Lower leg skin (tissue), 4 donors: ENCODE data around the gene TECPR2. TPM values are rescaled to one million over a fixed set of nuclear protein-coding genes. Genes with fewer than 3 reads are reported as not detected.

Experiments used
- DNase-seq, 2 donors: peaks; one replicate each; pipeline ENCODE4 v3.0.0-alpha.2; 2019; ENCODE audit warnings: low spot score in 2 of 2
- H3K4me3 ChIP-seq: fragments of 200-600 bp; sonication (generic); 2 replicates; pipeline ENCODE4 v1.5.1; 2017; ENCODE audit warnings: mild to moderate bottlenecking, low read depth; ENCODE audit not compliant: poor library complexity, severe bottlenecking
- POLR2A ChIP-seq, 2 donors: fragments of 450-650 bp; IDR thresholded peaks; one replicate each; pipeline ENCODE4 v1.6.1; 2016 to 2017; ENCODE audit warnings: antibody characterized with exemption in 2 of 2, mild to moderate bottlenecking in 1 of 2, moderate library complexity in 1 of 2
- WGBS, 2 donors: methylation state at CpG; one replicate each; pipeline ENCODE4 v1.1.5; 2018; 5-methylcytosine and 5-hydroxymethylcytosine counted together
- intact Hi-C: fragments of 100-400 bp; cut with DNase I; formaldehyde crosslinking; loops from one replicate; pipeline ENCODE4 v1.15.0; 2023; ENCODE audit warnings: low total_unique reads
- total RNA-seq, 4 donors: library from RNA; depleted of rRNA; stranded (reverse); fragments of >200 nt; gene quantifications; one replicate each; pipeline ENCODE4 v1.1.0, GENCODE V29; 2016
- TF ChIP-seq, protein P1 (sequence below), 3 donors: fragments of 450-650 bp; IDR thresholded peaks; one replicate each; pipeline ENCODE4 v1.5.1; 2016; ENCODE audit warnings: antibody characterized with exemption in 3 of 3, mild to moderate bottlenecking in 3 of 3, moderate library complexity in 2 of 3

TECPR2 gene
- total RNA-seq, 4 donors from 2014 or later = 10.8 to 37.8 (median 17.8) TPM

DNA sequence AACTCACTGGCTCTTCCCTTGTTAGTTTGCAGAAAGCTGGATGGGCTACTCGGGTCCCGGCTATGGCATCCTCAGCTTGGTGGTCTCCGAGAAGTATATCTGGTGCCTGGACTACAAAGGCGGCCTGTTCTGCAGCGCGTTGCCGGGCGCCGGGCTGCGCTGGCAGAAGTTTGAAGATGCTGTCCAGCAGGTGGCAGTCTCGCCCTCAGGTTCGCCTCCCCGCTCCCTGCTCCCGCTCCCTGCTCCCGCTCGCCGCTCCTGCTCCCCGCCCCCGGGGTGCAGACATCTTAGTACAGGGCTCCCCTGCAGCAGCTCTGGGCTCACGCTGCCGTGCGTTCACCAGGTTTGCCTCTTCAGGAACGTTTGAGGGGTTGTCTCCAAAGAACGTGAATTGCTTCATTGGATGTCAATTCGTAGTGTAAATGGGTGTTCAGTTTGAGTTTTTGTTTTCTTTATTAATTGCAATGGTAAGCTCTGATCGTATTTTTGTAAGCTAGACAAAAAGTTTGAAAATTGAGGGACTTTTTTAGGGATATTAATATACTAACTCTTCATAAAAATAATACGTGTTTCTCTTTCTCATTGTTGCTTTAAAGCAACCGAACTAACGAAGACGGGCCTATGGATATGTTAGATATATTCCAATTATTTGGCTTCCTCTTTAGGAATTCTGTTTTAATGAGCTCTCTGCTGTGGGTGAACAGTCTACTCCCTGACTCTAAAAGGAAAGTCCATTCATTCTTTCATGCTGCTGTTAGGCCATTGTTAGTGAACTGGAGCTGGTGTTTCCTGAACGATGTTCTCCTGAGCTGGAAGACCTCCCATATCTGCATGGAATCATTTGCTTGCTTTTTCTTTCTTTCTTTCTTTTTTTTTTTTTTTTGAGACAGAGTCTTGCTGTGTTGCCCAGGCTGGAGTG, 75.5 kb downstream of the TECPR2 start:
- 8 to 16% methylated on average over 30 of the region's 31 CpGs for WGBS, 2 donors
- peak; percentile 77 to 98 for DNase-seq
- intact Hi-C loops = loop anchor here (5.0 kb wide), 1 partner anchor 79 kb away; no protein-coding TSS in a partner anchor

DNA sequence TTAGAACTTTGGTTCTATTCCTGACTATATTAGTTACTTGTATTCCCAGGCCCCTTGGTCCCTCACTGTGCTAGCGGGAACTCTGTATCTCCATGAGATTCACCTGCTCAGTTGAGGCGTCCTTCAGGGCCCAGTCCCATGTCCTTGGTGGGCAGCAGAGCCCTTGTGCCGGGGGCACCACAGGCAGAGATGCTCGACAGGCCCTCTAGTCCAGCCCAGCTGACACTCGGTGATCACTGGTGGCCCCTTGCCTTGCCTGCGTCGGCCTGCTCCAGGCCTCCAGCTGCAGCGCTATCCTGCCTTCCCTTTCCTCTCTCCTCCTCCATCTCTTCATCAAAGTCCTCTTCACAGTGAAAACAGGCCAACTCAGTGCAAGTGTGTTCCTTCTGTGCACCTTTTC, 76.8 kb downstream of the TECPR2 start:
- no peak for TF ChIP-seq POLR2A (IDR thresholded peaks at IDR 0.05)
- TF ChIP-seq, protein P1, sequence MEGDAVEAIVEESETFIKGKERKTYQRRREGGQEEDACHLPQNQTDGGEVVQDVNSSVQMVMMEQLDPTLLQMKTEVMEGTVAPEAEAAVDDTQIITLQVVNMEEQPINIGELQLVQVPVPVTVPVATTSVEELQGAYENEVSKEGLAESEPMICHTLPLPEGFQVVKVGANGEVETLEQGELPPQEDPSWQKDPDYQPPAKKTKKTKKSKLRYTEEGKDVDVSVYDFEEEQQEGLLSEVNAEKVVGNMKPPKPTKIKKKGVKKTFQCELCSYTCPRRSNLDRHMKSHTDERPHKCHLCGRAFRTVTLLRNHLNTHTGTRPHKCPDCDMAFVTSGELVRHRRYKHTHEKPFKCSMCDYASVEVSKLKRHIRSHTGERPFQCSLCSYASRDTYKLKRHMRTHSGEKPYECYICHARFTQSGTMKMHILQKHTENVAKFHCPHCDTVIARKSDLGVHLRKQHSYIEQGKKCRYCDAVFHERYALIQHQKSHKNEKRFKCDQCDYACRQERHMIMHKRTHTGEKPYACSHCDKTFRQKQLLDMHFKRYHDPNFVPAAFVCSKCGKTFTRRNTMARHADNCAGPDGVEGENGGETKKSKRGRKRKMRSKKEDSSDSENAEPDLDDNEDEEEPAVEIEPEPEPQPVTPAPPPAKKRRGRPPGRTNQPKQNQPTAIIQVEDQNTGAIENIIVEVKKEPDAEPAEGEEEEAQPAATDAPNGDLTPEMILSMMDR (IDR thresholded peaks at IDR 0.05) = no peak
- WGBS, 2 donors = 97 to 98% methylated on average over 8 of the region's 8 CpGs
- intact Hi-C loops = loop anchor here (5.0 kb wide), 1 partner anchor 78 kb away; no protein-coding TSS in a partner anchor
- no peak for DNase-seq
- H3K4me3 ChIP-seq = no peak overlapping the region

More for the DNA sequence above, 75.5 kb downstream of the TECPR2 start:
- no peak overlapping the region for H3K4me3 ChIP-seq
- TF ChIP-seq, protein P1 (IDR thresholded peaks at IDR 0.05) = peak in 1 of 3 donors; percentile 29
- no peak for TF ChIP-seq POLR2A (IDR thresholded peaks at IDR 0.05)

- 96 to 98% methylated on average over 11 of the region's 11 CpGs for WGBS, 2 donors
- no peak overlapping the region for H3K4me3 ChIP-seq
- no peak for DNase-seq
- TF ChIP-seq POLR2A (IDR thresholded peaks at IDR 0.05) = no peak
- TF ChIP-seq, protein P1 (IDR thresholded peaks at IDR 0.05) = no peak
- intact Hi-C loops = no loop called here
These were observed 77.7 kb downstream of the TECPR2 start for GRCh38 chr14:102440392-102440791.

DNA sequence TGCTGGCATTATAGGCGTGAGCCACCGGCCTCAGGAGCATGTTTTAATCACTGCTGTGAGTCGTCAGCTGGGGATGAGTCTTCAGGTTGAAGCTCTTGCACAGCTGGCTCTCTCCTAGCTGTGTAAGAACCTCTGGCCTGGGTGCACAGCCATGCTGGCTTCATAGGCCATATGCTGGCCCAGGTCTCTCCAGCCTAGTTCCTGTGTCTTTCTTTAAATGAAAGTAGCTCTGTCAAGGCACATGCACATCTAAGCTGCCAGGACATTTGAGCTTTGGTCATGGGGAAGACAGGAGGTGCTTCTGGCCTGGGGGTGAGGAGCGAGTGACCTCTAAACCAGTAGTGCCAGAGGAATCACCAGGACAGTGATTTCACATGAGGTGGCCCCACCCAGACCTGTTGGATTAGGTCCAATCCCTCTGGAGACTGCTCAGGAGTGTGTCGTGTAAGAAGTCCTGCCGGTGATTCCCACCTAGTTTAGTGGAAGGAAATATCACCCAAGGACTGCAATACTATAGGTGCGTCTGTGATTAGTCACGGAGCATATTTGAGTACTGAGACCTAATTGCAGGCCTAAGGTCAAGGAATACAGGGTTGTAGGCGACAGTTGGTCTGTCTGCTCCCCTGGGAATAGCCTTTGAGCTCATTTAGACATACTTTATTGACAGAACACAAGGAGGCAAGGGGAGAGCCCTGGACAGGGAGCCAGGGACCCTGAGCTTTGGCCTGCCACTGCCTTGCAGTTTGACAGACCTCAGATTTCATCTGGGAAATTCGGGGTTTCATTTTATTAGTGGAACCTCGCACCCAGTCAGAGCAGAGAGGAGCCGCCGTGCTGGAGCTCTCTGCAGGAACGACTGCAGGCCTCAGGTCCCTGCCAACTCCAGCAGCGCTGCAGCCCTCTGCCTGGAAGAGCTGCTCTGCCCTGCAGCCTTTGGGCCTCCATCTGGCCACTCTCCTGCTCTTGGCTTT, 79.8 kb downstream of the TECPR2 start:
- intact Hi-C loops = no loop called here
- TF ChIP-seq, protein P1 (IDR thresholded peaks at IDR 0.05) = no peak
- TF ChIP-seq POLR2A (IDR thresholded peaks at IDR 0.05) = no peak
- 81 to 82% methylated on average over 15 of the region's 15 CpGs for WGBS, 2 donors
- H3K4me3 ChIP-seq = no peak overlapping the region
- DNase-seq = no peak

- no peak for DNase-seq
- no peak overlapping the region for H3K4me3 ChIP-seq
- intact Hi-C loops = no loop called here
- TF ChIP-seq, protein P1 (IDR thresholded peaks at IDR 0.05) = no peak
- TF ChIP-seq POLR2A (IDR thresholded peaks at IDR 0.05) = no peak
- 89 to 92% methylated on average over 7 of the region's 7 CpGs for WGBS, 2 donors
These were observed 82.3 kb downstream of the TECPR2 start for GRCh38 chr14:102445066-102445465.
